Neural progenitor cell (in vitro differentiated cells): ENCODE data around the gene ZNF304.

Source experiments
- CTCF ChIP-seq: fragments of 200-600 bp; sonication (generic); IDR thresholded peaks from 2 replicates; pipeline ENCODE4 v1.5.1; 2017; ENCODE audit warnings: antibody characterized with exemption, mild to moderate bottlenecking
- EZH2 ChIP-seq: fragments of 200-600 bp; sonication (generic); IDR thresholded peaks from 2 replicates; pipeline ENCODE4 v1.6.1; 2017; ENCODE audit warnings: antibody characterized with exemption, mild to moderate bottlenecking, moderate library complexity

- TF ChIP-seq CTCF (no peak), EZH2 (no peak)
Observed at GRCh38 chr19:57374179-57374578, 23.1 kb downstream of the ZNF304 start.
